GM19023 (cell line): Measurements from ENCODE around the gene TH.
"Not testable (repeated sequence)": the region's sequence is repeated elsewhere in the genome, so short reads cannot be mapped to it uniquely, and the experiment has no call there.

Experiments used
- ATAC-seq: cut with Tn5 transposase; IDR thresholded peaks from one replicate; pipeline ENCODE4 v1.9.1; 2021; ENCODE audit warnings: mild to moderate bottlenecking, moderate library complexity; ENCODE audit not compliant: unreplicated experiment

TH gene

DNA sequence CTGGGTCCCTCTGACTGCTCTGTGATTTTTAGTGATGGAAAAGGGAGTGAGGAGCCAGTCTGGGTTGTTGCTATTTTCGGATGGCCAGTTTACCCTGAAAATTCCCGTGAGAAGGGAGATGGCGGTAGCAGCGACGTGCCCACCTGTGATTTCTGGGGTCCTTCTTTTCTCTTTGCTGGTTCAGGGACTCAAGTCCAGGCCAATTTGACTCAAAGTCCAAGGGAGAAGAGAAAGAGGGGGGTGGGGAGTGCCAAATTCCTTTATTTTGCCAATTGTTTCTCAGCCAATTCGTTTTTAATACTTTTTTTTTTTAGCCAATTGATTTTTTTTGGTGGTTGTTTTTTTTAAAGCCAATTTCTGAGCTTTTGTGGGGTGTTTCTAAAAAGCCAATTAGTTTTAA lies 39.4 kb downstream of the TH start:
- no peak for ATAC-seq

DNA sequence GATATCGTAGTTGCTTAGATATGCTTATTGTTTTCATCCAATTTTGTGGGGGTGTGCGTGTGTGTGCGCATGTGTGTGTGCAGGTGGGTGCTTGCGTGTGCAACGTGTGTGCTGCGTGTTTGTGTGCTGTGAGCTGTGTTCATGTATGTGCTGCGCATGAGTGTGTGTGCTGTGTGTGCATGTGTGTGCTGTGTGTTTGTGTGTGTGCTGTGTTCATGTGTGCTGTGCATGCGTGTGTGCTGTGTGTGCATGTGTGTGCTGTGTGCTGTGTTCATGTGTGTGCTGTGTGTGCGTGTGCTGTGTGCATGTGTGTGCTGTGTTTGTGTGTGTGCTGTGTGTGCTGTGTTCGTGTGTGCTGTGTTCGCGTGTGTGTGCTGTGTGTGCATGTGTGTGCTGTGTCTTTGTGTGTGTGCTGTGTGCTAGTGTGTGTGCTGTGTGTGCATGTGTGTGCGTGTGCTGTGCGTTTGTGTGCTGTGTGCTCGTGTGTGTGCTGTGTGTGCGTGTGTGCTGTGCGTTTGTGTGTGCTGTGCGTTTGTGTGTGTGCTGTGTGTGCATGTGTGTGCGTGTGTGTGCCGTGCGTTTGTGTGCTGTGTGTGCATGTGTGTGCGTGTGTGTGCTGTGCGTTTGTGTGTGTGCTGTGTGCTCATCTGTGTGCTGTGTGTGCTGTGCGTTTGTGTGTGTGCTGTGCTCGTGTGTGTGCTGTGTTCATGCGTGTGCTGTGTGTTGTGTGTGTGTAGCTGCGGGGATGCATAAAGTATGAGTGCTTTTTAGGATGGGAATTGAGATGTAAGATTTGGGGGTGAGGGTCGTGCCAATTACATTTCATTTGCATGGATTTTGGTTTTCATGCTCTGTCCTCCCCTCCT lies 40.0 kb downstream of the TH start:
- ATAC-seq = no peak

DNA sequence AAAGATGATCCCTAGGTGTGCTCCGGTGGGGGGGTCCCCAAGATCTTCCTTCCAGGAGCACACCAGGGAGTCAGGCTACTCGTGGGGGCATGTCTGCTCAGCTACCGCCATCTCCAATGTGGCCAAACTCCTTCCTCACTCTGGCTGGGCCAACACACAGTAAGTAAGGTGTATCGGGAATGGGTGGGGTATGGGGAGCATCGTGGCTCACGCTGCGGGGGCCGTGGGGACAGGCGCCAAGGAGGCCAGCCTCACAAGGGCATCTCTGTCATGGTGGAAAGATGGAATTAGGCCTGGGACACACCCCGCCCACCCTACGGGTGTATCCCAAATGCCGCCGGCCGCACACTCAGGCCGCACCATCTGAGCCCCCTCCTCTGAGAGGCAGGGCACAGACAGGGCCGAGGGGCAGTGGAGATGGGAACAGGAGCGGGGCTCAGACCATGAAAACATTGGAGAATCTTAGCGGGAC lies 40.7 kb downstream of the TH start:
- ATAC-seq = no peak

DNA sequence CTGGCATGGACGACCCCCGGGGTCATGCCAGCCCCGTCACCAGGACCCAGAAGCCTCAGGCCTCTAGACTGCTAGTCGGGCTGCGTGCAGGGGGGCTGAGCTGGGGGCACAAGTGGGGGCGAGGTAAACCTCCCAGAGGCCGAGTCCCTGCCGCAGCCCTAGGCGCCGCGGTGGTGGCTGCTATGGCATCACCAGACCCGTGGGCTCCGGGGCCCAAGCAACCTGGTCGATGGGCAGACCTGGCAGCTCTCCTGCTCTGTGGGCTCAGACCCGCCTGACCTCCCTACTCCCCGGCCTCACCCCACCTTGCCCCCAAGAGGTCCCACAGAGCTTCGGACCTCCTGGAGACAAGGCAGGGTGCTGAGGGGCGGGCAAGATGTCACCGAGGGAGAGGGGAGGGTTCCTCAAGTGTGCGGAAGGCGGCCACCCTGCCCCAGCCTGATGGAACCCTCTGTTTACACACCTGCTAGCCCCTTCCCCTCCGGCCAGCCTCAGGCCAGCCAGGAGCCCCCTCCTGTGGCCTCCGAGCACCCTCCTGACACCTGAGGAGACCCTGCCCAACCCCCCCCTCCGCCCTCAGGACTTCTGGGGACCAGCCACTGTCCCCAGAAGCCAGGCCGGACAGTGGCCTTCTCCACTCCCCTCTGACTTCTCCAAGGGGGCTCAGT lies 41.8 kb downstream of the TH start:
- no peak for ATAC-seq

DNA sequence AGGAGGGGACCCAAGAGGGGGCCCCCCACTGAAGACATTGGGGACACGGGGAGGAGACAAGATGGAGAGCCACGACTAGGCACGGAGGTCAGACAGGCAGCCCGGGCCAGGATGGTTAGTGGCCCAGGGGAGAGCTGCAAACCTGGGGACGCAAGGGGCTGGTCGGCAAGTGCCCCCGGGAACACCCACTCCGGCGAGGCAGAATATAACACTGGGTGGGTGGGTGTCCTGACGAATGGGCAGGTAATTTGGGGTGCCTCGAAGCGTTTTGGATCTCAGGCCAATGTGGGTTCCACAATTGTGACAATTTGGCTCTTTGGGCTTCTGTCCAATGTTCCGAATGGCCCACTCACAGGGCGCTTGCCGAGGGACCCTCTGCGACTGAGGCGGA lies 42.3 kb downstream of the TH start:
- ATAC-seq = no peak

DNA sequence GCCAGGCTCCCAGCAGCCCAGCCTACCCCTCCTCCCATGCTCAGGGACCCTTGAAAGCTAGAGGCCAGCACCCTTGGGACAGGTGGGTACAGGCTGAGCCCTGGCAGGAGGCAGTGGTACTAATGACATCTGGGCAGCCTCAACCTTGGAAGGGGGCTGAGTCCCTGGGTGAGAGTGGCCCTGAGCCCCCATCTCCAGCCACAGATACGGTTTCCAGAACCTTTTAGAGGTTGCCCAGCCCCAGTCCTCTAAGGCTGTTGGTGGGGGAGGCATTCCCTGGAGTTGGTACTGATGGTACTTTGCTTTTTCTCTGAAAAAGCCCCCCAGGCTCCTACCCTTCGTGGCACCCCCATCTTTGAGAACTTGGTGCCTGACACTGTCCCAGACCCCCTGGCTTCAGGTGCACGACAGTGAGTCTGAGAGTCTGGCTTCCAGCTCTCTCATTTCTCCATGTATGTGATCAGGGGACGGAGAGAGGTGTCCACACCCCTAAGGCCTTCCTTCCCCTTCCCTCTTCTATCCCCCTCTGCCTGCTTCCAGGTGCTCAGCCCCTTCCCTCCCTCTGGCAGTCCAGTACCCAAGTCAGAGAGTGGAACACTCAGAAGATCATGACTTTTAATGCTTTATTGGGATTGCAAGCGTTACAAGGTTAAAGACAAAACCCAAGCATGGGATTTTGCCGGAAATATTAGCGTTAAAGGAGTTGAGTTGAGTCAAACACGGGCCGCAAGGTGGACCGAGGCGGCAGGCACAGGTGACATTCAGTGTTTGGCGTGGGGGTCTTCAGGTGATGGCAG lies 42.9 kb downstream of the TH start:
- no peak for ATAC-seq

DNA sequence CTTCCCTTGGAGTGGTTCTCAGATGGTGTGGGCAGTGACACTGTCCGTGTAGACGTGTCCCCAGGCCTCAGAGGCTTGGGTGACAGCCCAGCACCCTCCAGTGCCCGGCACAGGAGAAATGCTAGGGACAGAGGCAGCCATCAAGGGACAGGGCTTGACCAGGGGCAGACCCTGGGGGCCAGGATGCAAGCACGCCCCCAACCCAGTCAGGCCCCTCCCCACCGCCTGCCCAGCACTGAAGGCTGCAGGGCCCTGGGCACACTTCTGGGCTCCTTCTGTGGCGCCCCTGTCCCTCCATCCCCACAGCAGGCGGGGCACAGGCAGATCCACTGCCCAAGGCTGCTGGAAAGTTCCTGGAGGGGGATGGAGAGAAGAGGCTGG lies 43.5 kb downstream of the TH start:
- ATAC-seq = no peak

DNA sequence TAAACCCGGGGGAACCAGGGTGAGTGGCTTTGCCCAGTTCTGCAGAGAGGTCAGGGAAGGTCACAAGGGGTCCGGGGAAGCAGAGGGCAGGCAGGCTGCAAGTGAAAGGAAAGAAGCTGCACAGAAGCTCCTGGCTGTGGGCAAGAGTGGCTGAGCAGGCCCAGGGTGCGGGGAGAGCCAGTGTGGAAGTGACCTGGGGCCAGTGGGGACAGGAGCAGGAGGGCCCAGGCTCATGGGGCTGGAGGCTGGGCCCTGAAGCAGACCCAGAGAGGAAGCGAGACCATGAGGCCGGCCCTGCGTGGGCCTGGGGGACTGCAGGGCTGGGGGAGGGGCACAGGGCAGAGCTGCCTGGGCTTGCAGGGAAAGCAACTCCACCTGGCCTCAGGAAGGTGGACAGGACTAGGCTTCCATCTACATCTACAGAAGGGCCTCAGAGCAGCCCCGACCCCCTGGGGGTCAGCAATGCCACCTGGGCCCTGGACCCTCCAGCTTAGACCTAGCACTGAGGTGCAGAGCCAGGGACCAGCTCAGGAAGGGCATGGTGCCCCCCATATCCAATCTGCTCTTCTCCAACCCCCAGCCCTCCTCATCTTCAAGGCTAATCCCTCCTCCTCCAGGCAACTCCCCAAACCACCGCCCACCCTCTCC lies 44.0 kb downstream of the TH start:
- no peak for ATAC-seq

DNA sequence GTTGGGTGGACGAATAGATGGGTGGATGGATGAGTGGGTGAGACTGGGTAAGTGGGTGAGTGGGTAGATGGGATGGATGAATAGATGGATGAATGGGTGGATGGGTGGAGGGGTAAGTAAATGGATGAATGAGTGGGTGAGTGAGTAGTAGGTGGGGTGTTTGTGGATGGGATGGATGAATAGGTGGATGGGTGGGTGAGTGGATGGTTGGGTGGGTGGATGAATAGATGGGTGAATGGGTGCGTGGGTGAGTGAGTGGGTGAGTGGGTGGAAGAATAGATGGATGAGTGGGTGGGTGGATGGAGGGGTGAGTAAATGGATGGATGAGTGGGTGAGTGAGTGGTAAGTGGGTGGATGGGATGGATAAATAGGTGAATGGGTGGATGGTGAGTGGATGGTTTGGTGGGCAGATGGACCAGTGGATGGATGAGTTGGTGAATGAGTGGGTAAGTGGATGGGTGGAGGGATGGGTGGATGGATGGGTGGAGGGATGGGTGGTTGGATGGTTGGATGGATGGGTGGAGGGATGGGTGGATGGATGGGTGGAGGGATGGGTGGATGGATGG lies 45.0 kb downstream of the TH start:
- no peak for ATAC-seq

DNA sequence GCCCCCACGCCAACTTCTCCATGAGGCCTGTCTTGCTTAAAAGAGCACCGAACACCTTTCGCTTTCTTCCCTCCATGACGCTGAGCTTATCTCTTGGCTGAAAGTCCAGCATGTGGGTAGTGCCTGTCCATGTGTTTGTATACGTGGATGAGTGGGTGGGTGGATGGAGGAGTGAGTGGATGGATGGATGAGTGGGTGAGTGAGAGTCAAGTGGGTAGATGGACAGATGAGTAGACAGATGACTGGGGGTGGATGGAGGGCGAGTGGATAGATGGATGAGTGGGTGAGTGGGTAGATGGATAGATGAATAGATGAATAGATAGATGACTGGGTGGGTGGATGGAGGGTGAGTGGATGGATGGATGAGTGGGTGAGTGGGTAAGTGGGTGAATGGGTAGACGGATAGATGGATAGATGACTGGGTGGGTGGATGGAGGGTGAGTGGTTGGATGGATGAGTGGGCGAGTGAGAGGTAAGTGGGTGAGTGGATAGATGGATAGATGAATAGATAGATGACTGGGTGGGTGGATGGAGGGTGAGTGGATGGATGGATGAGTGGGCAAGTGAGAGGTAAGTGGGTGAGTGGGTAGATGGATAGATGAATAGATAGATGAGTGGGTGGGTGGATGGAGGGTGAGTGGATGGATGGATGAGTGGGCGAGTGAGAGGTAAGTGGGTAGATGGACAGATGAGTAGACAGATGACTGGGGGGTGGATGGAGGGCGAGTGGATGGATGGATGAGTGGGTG lies 46.7 kb downstream of the TH start:
- ATAC-seq = not testable (repeated sequence)

DNA sequence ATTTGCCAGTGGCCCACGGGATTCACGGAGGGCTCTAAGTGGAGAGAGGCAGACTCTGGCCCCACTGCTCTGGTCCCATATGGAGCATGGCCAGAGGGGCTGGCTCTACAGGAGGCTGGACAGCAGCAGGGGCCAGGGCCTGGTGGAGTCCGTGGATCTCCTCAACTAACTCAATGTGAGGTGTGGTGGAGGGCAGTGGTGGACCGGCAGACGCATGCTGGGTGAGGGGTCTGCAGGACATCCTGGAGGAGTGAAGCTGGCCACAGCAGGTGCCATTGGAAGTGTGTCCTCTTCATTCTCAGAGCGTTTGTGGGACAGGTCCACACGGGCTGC lies 48.0 kb downstream of the TH start:
- no peak for ATAC-seq

DNA sequence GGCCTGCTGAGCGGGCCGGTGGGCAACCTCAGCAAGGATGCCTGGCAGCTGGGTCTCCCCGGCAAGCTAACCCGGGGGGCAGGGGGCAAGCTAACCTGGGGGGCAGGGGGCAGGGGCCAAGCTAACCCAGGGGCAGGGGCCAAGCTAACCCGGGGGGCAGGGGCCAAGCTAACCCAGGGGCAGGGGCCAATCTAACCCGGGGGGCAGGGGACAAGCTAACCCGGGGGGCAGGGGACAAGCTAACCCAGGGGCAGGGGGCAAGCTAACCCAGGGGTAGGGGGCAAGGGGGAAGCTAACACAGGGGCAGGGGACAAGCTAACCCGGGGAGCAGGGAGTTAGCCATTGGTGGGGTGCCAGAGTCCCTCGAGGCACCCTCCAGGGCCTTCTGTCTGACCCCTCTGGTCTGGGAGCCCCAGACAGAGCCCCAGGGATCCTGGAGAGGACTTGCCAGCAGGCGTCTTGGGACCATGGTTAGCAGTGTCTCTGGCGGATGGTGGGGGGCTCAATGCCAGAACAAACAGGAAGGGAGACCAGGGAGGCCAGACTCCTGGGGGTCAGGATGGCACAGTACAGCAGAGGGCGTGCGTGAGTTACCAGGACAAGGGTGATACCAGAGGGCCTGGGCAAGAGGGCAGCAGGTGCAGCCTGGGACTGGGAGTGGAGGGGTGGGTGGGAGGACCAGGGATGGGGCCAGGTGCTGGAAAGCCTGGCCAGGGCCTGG lies 48.5 kb downstream of the TH start:
- no peak for ATAC-seq

DNA sequence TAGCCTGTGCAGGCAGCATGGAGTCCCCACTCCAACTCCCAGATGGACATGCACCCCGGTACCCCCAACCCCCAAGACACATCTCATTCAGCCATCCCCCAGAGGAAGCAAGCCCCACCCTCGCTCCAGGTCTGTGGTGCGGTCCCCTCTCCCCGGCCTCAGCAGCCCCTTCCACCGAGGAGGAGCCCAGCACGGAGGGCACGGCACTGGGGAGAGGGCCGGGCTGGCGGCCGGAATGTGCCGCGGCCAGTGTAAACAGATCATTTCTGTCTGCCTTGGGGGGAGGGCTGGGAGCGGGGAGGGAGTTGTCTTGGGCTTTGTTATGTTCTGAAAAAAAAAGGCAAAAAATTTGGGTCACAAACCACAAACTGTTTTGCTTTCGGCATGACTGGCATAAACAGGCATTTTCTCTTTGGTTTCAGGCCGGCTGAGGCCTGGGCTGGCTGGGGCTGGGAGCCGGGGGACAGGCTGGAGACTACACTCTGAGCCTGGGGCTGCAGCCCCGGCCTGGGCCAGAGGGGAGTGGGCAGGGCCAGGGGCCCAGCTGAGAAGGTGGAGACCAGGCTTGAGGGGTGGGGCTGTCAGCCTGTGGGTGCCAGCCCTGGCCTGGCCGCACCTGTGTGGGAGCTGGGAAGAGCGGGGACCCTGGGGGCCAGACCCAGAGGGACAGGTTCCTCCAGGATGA lies 49.3 kb downstream of the TH start:
- ATAC-seq = no peak

DNA sequence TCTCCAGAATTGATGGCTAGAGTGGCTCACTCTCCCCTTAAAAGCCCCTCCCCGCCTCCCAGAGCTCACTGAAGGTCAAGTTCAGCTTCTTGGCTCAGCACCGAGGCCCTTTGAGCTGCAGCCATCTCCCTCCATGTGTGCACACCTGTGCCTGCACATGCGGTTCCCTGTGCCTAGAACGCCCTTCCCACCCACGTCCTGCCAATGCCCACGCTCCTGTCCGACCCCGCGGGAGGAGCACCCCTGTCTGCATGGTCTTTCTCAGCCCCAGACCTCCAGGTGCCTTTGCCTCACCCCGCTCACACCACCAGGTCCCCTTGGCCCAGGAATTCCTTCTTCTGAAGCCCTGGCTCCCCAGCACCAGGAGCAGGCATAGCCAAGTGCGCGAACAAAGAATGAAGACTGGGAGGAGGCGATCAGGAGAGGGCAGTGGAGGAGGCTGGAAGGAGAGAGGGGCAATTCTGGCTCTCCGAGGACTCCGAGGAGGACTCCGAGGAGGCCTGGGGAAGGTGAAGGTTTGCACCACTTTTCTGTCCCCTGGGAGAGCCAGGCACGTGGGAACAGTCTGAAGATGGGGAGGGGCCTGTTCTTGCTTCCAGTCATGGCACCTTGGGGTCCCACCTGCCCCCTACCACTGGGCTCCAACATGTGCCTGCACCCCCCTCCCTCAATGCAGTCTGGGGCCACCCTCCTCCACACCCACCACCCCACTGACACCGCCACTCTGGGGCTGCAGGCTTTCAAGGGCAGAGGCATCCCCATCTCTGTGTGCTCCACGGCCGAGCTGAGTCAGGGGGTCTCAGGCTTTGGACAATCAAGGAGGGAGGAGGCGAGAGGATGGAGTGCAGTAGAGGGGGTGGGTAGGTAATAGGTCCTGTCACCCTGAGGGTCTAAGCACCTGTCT lies 50.1 kb downstream of the TH start:
- no peak for ATAC-seq

DNA sequence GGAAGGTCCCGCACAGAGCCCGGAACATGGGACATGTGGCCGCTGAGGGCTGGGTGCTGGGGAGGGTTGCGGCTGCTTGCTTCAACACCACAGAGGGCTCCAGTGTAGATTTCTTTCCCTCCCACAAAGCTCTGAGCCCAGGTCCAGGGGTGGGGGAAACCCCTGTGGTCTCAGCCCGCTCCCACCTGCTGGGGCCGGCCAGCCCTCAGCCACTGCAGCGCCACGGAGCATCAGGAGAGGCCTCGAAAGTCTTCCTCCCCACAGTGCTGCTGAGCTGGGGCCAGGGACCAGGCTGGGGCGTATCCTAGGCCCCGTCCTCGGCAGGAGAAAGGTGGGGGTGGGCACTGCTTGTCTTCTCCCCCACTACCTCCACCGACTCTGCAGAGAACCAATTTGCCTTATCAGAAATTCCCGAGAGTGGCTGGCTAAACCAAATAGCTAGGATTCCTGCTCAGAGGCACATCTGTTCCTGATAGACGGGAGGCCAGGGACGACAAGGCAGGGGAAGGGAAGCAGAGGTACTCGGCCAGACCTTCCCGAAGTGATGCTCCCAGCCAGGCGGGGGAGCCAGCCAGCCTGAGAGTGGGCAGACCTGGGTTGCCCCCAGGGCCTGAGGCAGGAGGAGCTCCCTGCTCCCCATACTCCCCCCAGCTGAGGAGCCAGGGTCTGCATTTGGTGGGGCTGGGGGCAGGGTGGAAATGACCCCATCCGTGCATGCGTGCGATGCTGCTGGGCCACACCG lies 51.1 kb downstream of the TH start:
- no peak for ATAC-seq

DNA sequence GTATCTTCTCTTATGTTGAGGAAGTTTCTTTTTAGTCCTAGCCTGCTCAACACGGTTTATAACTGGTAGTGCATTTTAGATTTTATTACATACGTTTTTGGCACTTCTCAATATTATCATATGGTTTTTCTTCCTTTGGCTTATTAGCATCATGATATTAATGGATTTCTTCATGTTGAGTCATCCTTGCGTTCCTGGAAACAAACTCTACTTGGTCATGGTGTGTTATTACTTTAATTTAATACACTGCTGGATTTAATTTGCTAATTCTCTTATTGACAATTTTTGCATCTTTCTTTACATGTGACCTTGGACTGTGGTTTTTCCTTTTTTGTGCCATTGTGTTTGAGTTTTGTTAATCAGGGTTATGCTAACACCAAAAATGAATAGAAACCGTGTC lies 52.9 kb downstream of the TH start:
- ATAC-seq = no peak

DNA sequence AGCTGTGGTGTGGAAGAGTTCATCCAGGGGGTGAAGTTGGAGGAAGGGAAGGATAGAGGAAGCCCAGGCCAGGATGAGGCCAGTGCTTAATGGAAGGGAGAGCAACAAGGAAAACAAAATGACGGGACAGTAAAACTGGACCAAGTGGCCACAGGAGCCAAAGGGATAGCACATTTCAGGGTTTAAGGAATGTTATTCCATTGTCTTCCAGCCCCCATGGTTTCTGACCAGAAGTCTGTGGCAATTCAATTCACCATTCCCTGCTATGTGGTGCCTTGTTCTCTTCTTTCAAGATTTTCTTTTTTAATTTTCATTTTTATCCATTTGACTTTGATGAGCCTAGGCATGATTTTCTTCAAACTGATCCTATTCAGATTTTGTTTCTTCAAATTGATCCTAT lies 54.9 kb downstream of the TH start:
- ATAC-seq = no peak
